Neuronal stem cell (in vitro differentiated cells): Measurements from ENCODE around the gene SCYGR3.

Experiments
- DNase-seq: peaks from one replicate; pipeline ENCODE4 v3.0.0-alpha.2; 2013; ENCODE audit warnings: low spot score
- H2AFZ ChIP-seq: one replicate; pipeline ENCODE4 v1.6.1; 2013; ENCODE audit warnings: mild to moderate bottlenecking, low read length, inconsistent platforms
- H2AK5ac ChIP-seq: 2 replicates; pipeline ENCODE4 v1.6.1; 2013; ENCODE audit warnings: low read depth, mild to moderate bottlenecking, inconsistent platforms, low read length, moderate library complexity, mixed read lengths
- H2BK120ac ChIP-seq: 2 replicates; pipeline ENCODE4 v1.6.1; 2013; ENCODE audit warnings: low read depth, mild to moderate bottlenecking, inconsistent platforms, low read length, moderate library complexity, mixed read lengths
- H2BK12ac ChIP-seq: one replicate; pipeline ENCODE4 v1.6.1; 2013; ENCODE audit warnings: low read length, inconsistent platforms
- H2BK15ac ChIP-seq: 2 replicates; pipeline ENCODE4 v1.6.1; 2013; ENCODE audit warnings: mild to moderate bottlenecking, low read length, inconsistent platforms, mixed read lengths
- H2BK5ac ChIP-seq: one replicate; pipeline ENCODE4 v1.6.1; 2013; ENCODE audit warnings: inconsistent platforms, mild to moderate bottlenecking, low read length, moderate library complexity
- H3K14ac ChIP-seq: one replicate; pipeline ENCODE4 v1.6.1; 2013; ENCODE audit warnings: low read length, inconsistent platforms
- H3K18ac ChIP-seq: 2 replicates; pipeline ENCODE4 v1.6.1; 2013; ENCODE audit warnings: low read length, inconsistent platforms
- H3K23ac ChIP-seq: 2 replicates; pipeline ENCODE4 v1.6.1; 2013; ENCODE audit warnings: low read depth, mild to moderate bottlenecking, mixed read lengths, low read length, inconsistent platforms; ENCODE audit not compliant: poor library complexity
- H3K27ac ChIP-seq: replicated peaks from 3 replicates; pipeline ENCODE4 v1.5.1; 2013; ENCODE audit warnings: low read length, inconsistent platforms
- H3K27me3 ChIP-seq, 3 experiments: 2 replicates each; pipeline ENCODE4 v1.6.1; 2013; ENCODE audit warnings: low read length in 3 of 3, mild to moderate bottlenecking in 2 of 3, inconsistent platforms in 1 of 3, low read depth in 1 of 3, mixed read lengths in 1 of 3, moderate library complexity in 1 of 3; ENCODE audit not compliant: control insufficient read depth in 3 of 3, insufficient read depth in 3 of 3
- H3K36me3 ChIP-seq, 2 donors: replicated peaks in 1 of 2; 2 replicates each; pipeline ENCODE4 v1.6.1; 2013; ENCODE audit warnings: low read length in 2 of 2; ENCODE audit not compliant: control insufficient read depth in 2 of 2, insufficient read depth in 2 of 2
- H3K4ac ChIP-seq: 2 replicates; pipeline ENCODE4 v1.6.1; 2013; ENCODE audit warnings: inconsistent platforms, mild to moderate bottlenecking, low read length, moderate library complexity
- H3K4me1 ChIP-seq, 2 donors: 1 replicate in 1 of 2; 2 replicates in 1 of 2; pipeline ENCODE4 v1.6.1; 2013; ENCODE audit warnings: low read length in 2 of 2, low read depth in 1 of 2; ENCODE audit not compliant: control insufficient read depth in 2 of 2, insufficient read depth in 1 of 2
- H3K4me2 ChIP-seq: one replicate; pipeline ENCODE4 v1.6.1; 2013; ENCODE audit warnings: mild to moderate bottlenecking, low read length, inconsistent platforms; ENCODE audit not compliant: insufficient read depth, poor library complexity, severe bottlenecking
- H3K4me3 ChIP-seq, 2 donors: 2 replicates each; pipeline ENCODE4 v1.5.1; 2013; ENCODE audit warnings: low read length in 2 of 2, mild to moderate bottlenecking in 2 of 2, inconsistent platforms in 1 of 2, moderate library complexity in 1 of 2
- H3K79me1 ChIP-seq: one replicate; pipeline ENCODE4 v1.6.1; 2013; ENCODE audit warnings: low read depth, mild to moderate bottlenecking, inconsistent platforms, low read length, moderate library complexity
- H3K9ac ChIP-seq: one replicate; pipeline ENCODE4 v1.6.1; 2013; ENCODE audit warnings: mild to moderate bottlenecking, low read depth, low read length, inconsistent platforms; ENCODE audit not compliant: poor library complexity
- H3K9me3 ChIP-seq, 2 donors: replicated peaks in 1 of 2; 2 replicates each; pipeline versions ENCODE3 to v1.6.1; 2013; ENCODE audit warnings: low read length in 2 of 2, mild to moderate bottlenecking in 2 of 2, inconsistent platforms in 1 of 2, low read depth in 1 of 2, mixed read lengths in 1 of 2, moderate library complexity in 1 of 2; ENCODE audit not compliant: control insufficient read depth in 2 of 2, insufficient read depth in 1 of 2
- H4K8ac ChIP-seq: one replicate; pipeline ENCODE4 v1.6.1; 2013; ENCODE audit warnings: low read depth, mild to moderate bottlenecking, inconsistent platforms, low read length, moderate library complexity
- H4K91ac ChIP-seq: one replicate; pipeline ENCODE4 v1.6.1; 2013; ENCODE audit warnings: low read length, low read depth, mild to moderate bottlenecking, inconsistent platforms; ENCODE audit not compliant: poor library complexity
- WGBS, 2 donors: extraction: QIAGEN DNeasy Blood & Tissue Kit; methylation state at CpG; one replicate each; pipeline ENCODE4 v1.1.7; 2013; ENCODE audit warnings: missing lambda C conversion rate in 2 of 2, mixed read lengths in 1 of 2; ENCODE audit not compliant: insufficient read length in 2 of 2, insufficient replicate concordance in 1 of 2; ENCODE audit errors: extremely low coverage in 2 of 2; 5-methylcytosine and 5-hydroxymethylcytosine counted together

SCYGR3 gene

DNA sequence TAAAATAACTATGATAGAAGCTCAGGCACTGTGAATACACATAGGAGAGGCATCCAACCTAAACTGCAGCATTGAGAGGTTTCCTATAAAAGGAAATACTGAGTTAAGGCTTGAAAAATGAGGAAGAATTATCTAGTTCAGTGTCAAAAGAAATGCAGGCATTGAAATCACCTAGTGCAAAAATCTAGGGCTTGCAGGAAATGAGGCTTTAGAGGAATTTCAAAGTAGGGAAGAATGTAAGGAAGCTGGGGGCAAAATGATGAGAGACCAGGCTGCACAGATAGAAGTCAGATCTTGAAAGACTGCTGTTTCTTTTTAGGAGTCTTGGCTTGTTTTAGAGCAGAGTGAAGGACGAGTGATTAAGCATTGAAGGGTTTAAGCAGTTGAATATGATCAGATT lies 44.0 kb downstream of the SCYGR3 start:
- no peak for DNase-seq
- H3K9me3 ChIP-seq: no peaks in the 10 kb centered on the region
- H3K36me3 ChIP-seq: no peaks in the 10 kb centered on the region
- H3K4ac ChIP-seq: no peak overlapping the region
- no CpG with 5 or more reads among the region's 1 CpG for WGBS, 2 donors
- H4K8ac ChIP-seq: no peak overlapping the region
- H3K14ac ChIP-seq: no peak overlapping the region
- H3K4me3 ChIP-seq: no peak overlapping the region
- no peak overlapping the region for H2AFZ ChIP-seq
- H2BK5ac ChIP-seq: no peak overlapping the region
- H4K91ac ChIP-seq: no peak overlapping the region
- H3K18ac ChIP-seq: no peak overlapping the region
- no peak overlapping the region for H3K23ac ChIP-seq
- H2BK12ac ChIP-seq: no peak overlapping the region
- no peak overlapping the region for H2BK120ac ChIP-seq
- H3K9ac ChIP-seq: no peak overlapping the region
- no peak overlapping the region for H2BK15ac ChIP-seq
- H3K27me3 ChIP-seq: no peaks in the 10 kb centered on the region
- no peak overlapping the region for H3K4me2 ChIP-seq
- no peaks in the 10 kb centered on the region for H3K79me1 ChIP-seq
- H3K4me1 ChIP-seq: no peaks in the 10 kb centered on the region
- H2AK5ac ChIP-seq: no peak overlapping the region
- no peak overlapping the region for H3K27ac ChIP-seq

DNA sequence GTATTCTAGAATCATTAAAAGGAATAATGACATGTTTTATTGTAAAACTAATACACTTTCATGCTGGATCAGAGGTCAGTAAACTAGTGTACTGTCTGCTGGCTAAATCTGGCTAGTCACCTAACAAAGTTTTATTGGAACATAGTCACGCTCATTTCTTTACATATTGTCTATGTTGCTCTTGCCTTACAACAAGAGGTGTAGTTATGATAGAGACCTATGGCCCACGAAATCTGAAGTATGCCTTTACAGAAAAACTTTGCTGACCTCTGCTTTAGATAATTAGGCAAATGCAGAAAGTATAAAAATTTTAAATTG lies 45.8 kb downstream of the SCYGR3 start:
- no peak overlapping the region for H3K4me2 ChIP-seq
- no peak overlapping the region for H3K9ac ChIP-seq
- H3K18ac ChIP-seq: no peak overlapping the region
- DNase-seq: no peak
- H3K4ac ChIP-seq: no peak overlapping the region
- H4K91ac ChIP-seq: no peak overlapping the region
- H3K27ac ChIP-seq: no peak overlapping the region
- H3K27me3 ChIP-seq: no peaks in the 10 kb centered on the region
- H3K4me3 ChIP-seq: no peak overlapping the region
- no peaks in the 10 kb centered on the region for H3K79me1 ChIP-seq
- WGBS, 2 donors: no CpG with 5 or more reads among the region's 2 CpGs
- no peak overlapping the region for H3K14ac ChIP-seq
- peaks cover 0 to 3% of the 10 kb centered on the region in 2 donors for H3K36me3 ChIP-seq
- no peaks in the 10 kb centered on the region for H3K4me1 ChIP-seq
- no peak overlapping the region for H2AK5ac ChIP-seq
- no peak overlapping the region for H2AFZ ChIP-seq
- no peak overlapping the region for H3K23ac ChIP-seq
- H2BK15ac ChIP-seq: no peak overlapping the region
- no peak overlapping the region for H2BK120ac ChIP-seq
- H3K9me3 ChIP-seq: no peaks in the 10 kb centered on the region
- no peak overlapping the region for H2BK5ac ChIP-seq
- H4K8ac ChIP-seq: no peak overlapping the region
- H2BK12ac ChIP-seq: no peak overlapping the region

DNA sequence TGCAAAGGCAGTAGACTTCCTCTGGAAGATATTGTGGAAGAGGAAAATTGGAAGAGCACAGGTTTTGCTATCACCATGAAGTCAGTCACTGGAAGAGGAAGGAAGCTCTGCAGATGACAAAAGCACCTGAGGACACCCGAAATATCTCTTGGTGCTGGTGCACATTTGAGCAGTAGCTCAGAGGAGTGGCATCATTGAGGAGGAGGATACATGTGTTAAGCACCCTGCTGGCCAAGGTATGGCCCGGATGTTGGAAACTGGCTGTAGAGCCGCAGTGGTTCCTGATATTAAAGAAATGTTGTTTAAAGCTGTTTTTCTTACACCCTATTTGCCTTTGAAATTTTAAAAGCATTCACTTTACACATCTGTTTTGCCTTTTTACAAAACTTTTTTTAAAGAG lies 48.6 kb downstream of the SCYGR3 start:
- H3K14ac ChIP-seq: no peak overlapping the region
- no peak overlapping the region for H3K4me2 ChIP-seq
- H3K9me3 ChIP-seq: no peaks in the 10 kb centered on the region
- no peaks in the 10 kb centered on the region for H3K79me1 ChIP-seq
- DNase-seq: no peak
- no peak overlapping the region for H3K4ac ChIP-seq
- no peak overlapping the region for H2BK5ac ChIP-seq
- H2BK120ac ChIP-seq: no peak overlapping the region
- H4K8ac ChIP-seq: no peak overlapping the region
- no peak overlapping the region for H3K9ac ChIP-seq
- no peak overlapping the region for H2AFZ ChIP-seq
- no peak overlapping the region for H3K4me3 ChIP-seq
- no peak overlapping the region for H2BK12ac ChIP-seq
- no CpG with 5 or more reads among the region's 3 CpGs for WGBS, 2 donors
- no peak overlapping the region for H2AK5ac ChIP-seq
- no peaks in the 10 kb centered on the region for H3K4me1 ChIP-seq
- no peak overlapping the region for H3K18ac ChIP-seq
- H3K27ac ChIP-seq: no peak overlapping the region
- H3K23ac ChIP-seq: no peak overlapping the region
- H3K36me3 ChIP-seq: peaks cover 0 to 9% of the 10 kb centered on the region in 2 donors
- H2BK15ac ChIP-seq: no peak overlapping the region
- H4K91ac ChIP-seq: no peak overlapping the region
- H3K27me3 ChIP-seq: no peaks in the 10 kb centered on the region

DNA sequence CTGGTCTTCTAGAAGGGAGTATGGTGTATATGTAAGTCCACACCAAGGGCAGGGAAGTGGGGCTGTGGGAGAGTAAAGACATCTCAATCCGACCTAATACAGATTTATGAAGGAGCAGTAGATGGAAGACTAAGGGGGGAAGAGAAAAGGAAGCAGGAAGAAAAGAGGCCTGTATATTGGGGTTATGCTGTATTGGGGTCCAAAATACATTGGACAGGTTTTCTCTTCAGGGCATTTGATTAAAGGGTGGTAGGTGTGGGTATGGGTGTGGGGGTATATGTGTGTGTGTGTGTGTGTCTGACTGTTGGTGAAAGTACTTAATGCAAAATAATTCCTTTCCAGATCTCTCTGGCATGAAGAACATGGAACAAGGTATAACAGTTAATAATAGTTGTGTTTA lies 49.6 kb downstream of the SCYGR3 start:
- no peak overlapping the region for H3K23ac ChIP-seq
- no peak overlapping the region for H3K18ac ChIP-seq
- no peaks in the 10 kb centered on the region for H3K9me3 ChIP-seq
- H3K36me3 ChIP-seq: peaks cover 0 to 13% of the 10 kb centered on the region in 2 donors
- no peak overlapping the region for H4K91ac ChIP-seq
- no peak overlapping the region for H3K4me3 ChIP-seq
- no peaks in the 10 kb centered on the region for H3K4me1 ChIP-seq
- no peak overlapping the region for H2BK5ac ChIP-seq
- H3K27ac ChIP-seq: no peak overlapping the region
- no peak overlapping the region for H3K4ac ChIP-seq
- H2BK12ac ChIP-seq: no peak overlapping the region
- H2BK120ac ChIP-seq: no peak overlapping the region
- no peak overlapping the region for H2AFZ ChIP-seq
- no peak for DNase-seq
- H2AK5ac ChIP-seq: no peak overlapping the region
- no peak overlapping the region for H4K8ac ChIP-seq
- no peak overlapping the region for H3K4me2 ChIP-seq
- H2BK15ac ChIP-seq: no peak overlapping the region
- H3K27me3 ChIP-seq: no peaks in the 10 kb centered on the region
- no peak overlapping the region for H3K9ac ChIP-seq
- no CpG with 5 or more reads among the region's 1 CpG for WGBS, 2 donors
- no peaks in the 10 kb centered on the region for H3K79me1 ChIP-seq
- H3K14ac ChIP-seq: no peak overlapping the region
